ENCODE data around the gene KLF15.
"Not testable (repeated sequence)": the region's sequence is repeated elsewhere in the genome, so short reads cannot be mapped to it uniquely, and the experiment has no call there.

KLF15 gene

GRCh38 chr3:126347543-126348161 lies 9.6 kb downstream of the KLF15 start:
- DNase-seq (ENCODE audit: low read depth in 2 of 3, low spot score in 2 of 3) = no peak

GRCh38 chr3:126346466-126346865 lies 10.7 kb downstream of the KLF15 start:
- DNase-seq (ENCODE audit: low read depth in 2 of 3, low spot score in 2 of 3) = no peak

GRCh38 chr3:126345641-126346460 lies 11.4 kb downstream of the KLF15 start:
- no peak for DNase-seq (ENCODE audit: low read depth in 2 of 3, low spot score in 2 of 3)

- DNase-seq (ENCODE audit: low read depth in 2 of 3, low spot score in 2 of 3) = no peak
These were observed 12.0 kb downstream of the KLF15 start for GRCh38 chr3:126345231-126345630.

GRCh38 chr3:126344380-126345041 lies 12.7 kb downstream of the KLF15 start:
- DNase-seq (ENCODE audit: low read depth in 2 of 3, low spot score in 2 of 3) = no peak

GRCh38 chr3:126343649-126344035 lies 13.6 kb downstream of the KLF15 start:
- no peak for DNase-seq (ENCODE audit: low read depth in 2 of 3, low spot score in 2 of 3)

- no peak for DNase-seq (ENCODE audit: low read depth in 2 of 3, low spot score in 2 of 3)
These were observed 14.1 kb downstream of the KLF15 start for GRCh38 chr3:126342991-126343648.

GRCh38 chr3:126342211-126342610 lies 15.0 kb downstream of the KLF15 start:
- no peak for DNase-seq (ENCODE audit: low read depth in 2 of 3, low spot score in 2 of 3)

GRCh38 chr3:126341755-126342150 lies 15.5 kb downstream of the KLF15 start:
- no peak for DNase-seq (ENCODE audit: low read depth in 2 of 3, low spot score in 2 of 3)

- DNase-seq (ENCODE audit: low read depth in 2 of 3, low spot score in 2 of 3) = no peak
These were observed 16.1 kb downstream of the KLF15 start for GRCh38 chr3:126340943-126341754.

- no peak for DNase-seq (ENCODE audit: low read depth in 2 of 3, low spot score in 2 of 3)
These were observed 16.6 kb downstream of the KLF15 start for GRCh38 chr3:126340596-126340942.

- no peak for DNase-seq (ENCODE audit: low read depth in 2 of 3, low spot score in 2 of 3)
These were observed 17.1 kb downstream of the KLF15 start for GRCh38 chr3:126340081-126340511.

- DNase-seq (ENCODE audit: low read depth in 2 of 3, low spot score in 2 of 3) = no peak
These were observed 17.7 kb downstream of the KLF15 start for GRCh38 chr3:126339466-126339865.

GRCh38 chr3:126338790-126339288 lies 18.4 kb downstream of the KLF15 start:
- DNase-seq (ENCODE audit: low read depth in 2 of 3, low spot score in 2 of 3) = no peak

- DNase-seq (ENCODE audit: low read depth in 2 of 3, low spot score in 2 of 3) = no peak
These were observed 19.1 kb downstream of the KLF15 start for GRCh38 chr3:126337980-126338651.

- not testable (repeated sequence) for DNase-seq (ENCODE audit: low read depth in 2 of 3, low spot score in 2 of 3)
These were observed 25.3 kb downstream of the KLF15 start for GRCh38 chr3:126331812-126332336.

GRCh38 chr3:126329927-126330725 lies 27.1 kb downstream of the KLF15 start:
- DNase-seq (ENCODE audit: low read depth in 2 of 3, low spot score in 2 of 3) = no peak

GRCh38 chr3:126326629-126327028 lies 30.6 kb downstream of the KLF15 start:
- no peak for DNase-seq (ENCODE audit: low read depth in 2 of 3, low spot score in 2 of 3)
